NT2/D1 (cell line): ENCODE measurements around the gene GRIK1.

ENCODE experiments used
- SUZ12 ChIP-seq: IDR thresholded peaks from 2 replicates; pipeline ENCODE4 v1.6.1; 2011; ENCODE audit not compliant: insufficient read length, insufficient read depth; ENCODE audit errors: extremely low read depth
- YY1 ChIP-seq: IDR thresholded peaks from 2 replicates; pipeline ENCODE4 v1.6.1; 2011; ENCODE audit not compliant: insufficient read length, insufficient read depth

GRCh38 chr21:29825936-29826335 is 113.9 kb downstream of the GRIK1 start:
- TF ChIP-seq SUZ12, result no peak
- no peak for TF ChIP-seq YY1
